Left ventricle myocardium superior (tissue), 1 donor: Measurements from ENCODE around the gene OPN1MW3. TPM values are rescaled to one million over a fixed set of nuclear protein-coding genes. Genes with fewer than 3 reads are reported as not detected.
"Not testable (repeated sequence)": the region's sequence is repeated elsewhere in the genome, so short reads cannot be mapped to it uniquely, and the experiment has no call there.

ENCODE experiments used
- ATAC-seq: fragments of 200-7000 bp; cut with Tn5 transposase; one replicate; pipeline ENCODE4 v1.9.1; 2020; ENCODE audit warnings: mild to moderate bottlenecking, moderate library complexity
- DNase-seq: peaks from one replicate; pipeline ENCODE4 v3.0.0-alpha.2; 2020
- intact Hi-C: fragments of 100-400 bp; cut with micrococcal nuclease; formaldehyde crosslinking; loops from one replicate; pipeline ENCODE4 v1.11.0; 2022
- total RNA-seq: library from RNA; stranded (reverse); fragmentation: NEBNext Ultra II Directional; extraction: Animal tissue kit (Norgen Biotek cat#: 25700); gene quantifications from one replicate; pipeline ENCODE4 v1.2.1, GENCODE V29; 2021
- donor health status: DM: no; HTN: yes; CAD: no; lungs with severe emphysema.

Gene OPN1MW3
- total RNA-seq, 1 donor from 2014 or later = not detected

DNA sequence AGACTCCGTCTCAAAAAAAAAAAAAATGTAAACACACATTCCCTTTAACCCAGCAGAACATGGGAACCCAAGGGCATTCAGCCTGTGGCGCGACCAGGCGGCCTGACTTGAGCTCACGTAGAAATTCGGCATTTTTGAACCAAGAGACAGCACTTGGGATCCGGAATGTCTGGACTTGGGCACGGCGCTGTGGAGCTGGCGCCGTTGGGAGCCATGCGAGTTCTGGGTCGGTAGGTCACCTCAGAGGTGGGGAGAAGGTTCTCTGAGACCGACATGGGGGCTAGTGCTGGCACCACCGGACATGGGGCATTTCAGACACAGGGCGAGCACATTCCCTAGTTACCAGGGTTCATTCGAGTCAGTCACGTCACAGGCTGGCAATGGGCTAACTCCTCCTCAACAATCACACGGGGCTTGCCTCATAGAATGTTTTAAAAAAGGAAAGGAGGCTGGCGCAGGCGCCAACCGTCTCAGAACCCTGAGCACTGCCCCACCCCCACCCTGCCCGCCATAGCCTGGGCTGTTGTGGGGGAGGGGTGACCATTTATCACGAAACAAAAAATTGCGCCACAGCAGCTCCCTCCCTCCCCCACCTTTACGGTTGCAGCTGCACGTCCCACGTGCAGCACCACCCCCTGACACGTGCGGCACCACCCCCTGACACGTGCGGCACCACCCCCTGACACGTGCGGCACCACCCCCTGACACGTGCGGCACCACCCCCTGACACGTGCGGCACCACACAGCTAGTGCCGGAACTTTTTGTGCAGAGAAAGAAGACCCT lies 37.6 kb downstream of the OPN1MW3 start, which contains the start of gene TEX28:
Gene TEX28, minus strand, starts transcription at position 334 of the 784 bp plus-strand sequence. CDS start 3,007 bp downstream, outside the sequence.
- intact Hi-C loops = no loop called here
- DNase-seq = no peak
- no peak for ATAC-seq

DNA sequence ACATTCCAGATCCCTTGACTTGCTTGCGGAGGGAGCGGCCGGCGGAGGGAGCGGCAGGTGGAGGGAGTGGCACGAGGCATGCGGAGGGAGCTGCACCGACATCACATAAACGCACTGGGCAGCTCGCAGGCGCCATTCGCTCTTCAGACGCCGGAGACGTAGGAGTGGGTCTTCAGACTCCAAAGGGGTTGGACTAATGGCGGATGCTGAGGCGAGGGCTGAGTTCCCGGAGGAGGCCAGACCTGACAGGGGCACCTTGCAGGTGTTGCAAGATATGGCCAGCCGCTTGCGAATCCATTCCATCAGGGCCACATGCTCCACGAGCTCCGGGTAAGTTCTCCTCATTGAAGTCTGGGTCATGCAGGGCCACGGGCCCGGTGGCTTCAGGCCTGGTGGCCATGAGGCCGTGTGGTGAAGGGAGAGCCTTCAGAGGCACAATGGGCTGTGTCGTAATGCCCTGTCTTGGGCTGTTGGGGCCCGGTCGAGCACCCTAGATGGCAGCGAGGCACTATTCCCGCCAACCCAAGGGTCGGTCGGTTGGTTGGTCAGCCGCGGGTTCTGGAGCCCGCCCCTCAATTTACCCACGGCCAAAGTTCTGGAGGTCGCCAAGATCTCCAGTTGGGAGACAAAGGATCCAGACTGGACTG lies 38.4 kb downstream of the OPN1MW3 start, which contains the start of gene TKTL1:
Gene TKTL1, plus strand, starts transcription at position 132 of the 647 bp plus-strand sequence. Its CDS starts 65 bp downstream, at position 197.
- ATAC-seq = no peak
- DNase-seq = no peak
- intact Hi-C loops = no loop called here

DNA sequence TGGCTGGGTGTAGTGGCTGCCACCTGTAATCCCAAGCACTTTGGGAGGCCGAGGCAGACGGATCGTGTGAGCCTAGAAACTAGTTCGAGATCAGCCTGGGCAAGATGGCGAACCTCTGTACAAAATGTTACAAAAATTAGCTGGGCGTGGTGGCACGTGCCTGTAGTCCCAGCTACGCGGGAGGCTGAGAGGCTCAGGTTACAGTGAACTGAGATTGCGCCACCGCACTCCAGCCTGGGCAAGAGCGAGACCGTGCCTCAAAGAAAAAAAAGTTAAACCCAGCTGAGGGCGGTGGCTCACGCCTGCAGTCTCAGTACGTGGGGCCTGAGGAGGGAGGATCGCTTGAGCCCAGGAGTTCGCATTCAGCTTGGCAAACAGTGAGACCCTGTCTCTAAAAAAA lies 39.3 kb downstream of the OPN1MW3 start:
- no peak for ATAC-seq
- intact Hi-C loops = no loop called here
- DNase-seq = no peak

DNA sequence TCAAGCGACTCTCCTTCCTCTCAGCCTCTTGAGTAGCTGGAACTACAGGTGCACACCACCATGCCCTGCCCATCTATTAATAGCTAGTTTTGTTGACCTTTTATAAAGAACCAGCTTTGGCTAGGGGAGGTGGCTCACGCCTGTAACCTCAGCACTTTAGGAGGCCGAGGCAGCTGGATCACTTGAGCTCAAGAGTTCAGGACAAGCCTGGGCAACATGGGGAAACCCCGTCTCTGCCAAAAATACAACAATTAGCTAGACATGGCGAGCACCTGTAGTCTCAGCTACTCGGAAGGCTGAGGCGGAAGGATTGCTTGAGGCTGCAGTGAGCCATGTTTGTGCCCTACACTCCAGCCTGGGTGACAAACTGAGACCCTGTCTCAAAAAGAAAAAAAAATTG lies 40.9 kb downstream of the OPN1MW3 start:
- DNase-seq (no peak), ATAC-seq (no peak)
- intact Hi-C loops = no loop called here

DNA sequence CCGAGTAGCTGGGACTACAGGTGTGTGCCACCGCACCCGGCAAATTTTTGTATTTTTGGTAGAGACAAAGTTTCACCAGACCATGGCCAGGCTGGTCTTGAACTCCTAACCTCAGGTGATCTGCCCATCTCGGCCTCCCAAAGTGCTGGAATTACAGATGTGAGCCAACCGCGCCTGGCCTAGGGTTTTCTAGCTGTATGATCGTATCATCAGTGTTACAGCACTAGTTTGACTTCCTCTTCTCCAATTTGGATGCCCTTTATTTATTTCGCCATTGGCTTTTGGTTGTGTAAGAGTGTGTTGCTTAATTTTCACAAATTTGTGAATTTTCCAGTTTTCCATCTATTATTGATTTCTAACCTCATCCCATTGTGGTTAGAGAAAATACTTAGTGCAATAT lies 43.4 kb downstream of the OPN1MW3 start:
- ATAC-seq (no peak), DNase-seq (no peak)

DNA sequence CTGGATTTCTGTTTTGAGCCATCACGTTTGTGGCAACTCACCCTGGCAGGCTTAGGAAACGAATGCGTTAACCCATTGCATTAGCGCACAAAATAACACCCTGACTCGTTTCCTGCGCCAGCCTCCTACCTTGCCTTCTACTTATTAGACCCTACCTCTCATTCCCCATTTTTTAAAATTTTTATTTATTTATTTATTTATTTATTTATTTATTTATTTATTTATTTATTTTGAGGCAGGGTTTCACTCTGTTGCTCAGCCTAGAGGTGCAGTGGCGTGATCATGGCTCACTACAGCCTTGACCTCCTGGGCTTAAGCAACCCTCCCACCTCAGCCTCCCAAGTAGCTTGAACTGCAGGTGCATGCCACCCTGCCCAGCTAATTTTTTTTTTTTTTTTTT lies 45.6 kb downstream of the OPN1MW3 start:
- ATAC-seq, intact Hi-C loops, DNase-seq: not testable (repeated sequence)

More for the DNA sequence above, 43.4 kb downstream of the OPN1MW3 start:
- intact Hi-C loops = no loop called here

DNA sequence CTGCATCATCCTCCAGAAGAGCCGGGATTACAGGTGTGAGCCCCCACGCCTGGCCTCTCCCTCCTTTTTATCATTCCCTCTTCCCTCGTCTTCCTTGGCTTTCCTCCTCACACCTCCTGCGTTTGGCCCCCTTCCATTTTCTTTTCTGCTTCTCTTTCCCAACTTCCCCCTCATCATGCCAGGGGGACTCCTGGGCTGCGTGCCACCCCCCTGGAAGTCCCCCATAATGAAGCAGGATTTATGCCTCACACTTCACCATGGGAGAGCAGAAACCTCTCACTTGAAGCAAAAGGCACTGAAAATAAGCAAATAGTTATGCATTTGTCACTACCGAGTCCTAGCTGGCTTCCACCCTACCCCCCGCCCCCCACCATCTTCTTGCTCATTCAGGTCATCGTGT lies 46.1 kb downstream of the OPN1MW3 start:
- DNase-seq (no peak), ATAC-seq (no peak)
- intact Hi-C loops = no loop called here

DNA sequence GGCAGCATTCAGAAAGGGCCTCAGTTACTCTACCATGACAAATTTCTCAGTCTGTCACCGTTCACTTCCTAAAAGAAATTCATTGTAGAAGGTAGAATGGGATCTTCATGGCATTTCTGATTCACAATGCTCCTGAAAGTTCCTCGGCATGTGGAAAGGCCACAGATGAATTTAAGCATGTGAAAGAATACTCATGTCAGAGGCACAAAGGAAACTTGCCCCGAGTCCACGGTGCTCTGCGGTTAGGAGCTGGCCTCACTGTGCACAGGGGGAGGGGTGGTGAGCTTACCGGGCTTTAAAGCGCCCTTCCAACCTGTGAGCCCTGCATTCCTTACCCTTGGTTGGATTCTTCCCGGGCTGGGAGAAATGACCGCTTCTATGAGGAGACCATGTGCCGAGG lies 47.5 kb downstream of the OPN1MW3 start:
- DNase-seq (no peak), ATAC-seq (no peak)
- intact Hi-C loops = no loop called here

DNA sequence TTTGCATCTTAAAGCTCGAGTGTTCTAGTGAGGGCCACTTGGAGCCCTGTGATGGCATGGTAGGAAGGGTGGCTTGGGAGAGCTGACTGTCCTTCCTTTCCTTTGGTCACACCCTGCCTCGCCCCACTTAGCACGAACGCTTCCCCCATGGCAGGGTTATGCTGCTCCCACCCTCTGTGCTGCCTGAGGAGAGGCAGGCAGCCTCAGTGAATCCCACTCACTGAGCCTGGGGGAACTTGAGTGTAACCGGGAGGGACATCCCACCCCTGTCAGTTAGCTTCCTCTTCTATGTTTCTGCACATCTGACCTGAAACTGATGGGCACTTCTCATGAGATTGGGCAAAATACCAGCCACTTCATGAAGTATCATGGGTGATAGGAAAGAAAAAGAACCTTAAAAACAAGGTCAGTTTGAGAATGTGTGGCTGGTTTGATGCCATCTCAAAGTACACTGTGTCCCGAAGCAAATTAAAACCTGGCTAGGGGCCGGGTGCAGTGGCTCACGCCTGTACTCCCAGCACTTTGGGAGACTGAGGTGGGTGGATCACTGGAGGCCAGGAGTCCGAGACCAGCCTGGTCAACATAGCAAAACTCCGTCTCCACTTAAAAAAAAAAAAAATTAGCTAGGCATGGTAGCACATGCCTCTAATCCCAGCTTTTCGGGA lies 48.3 kb downstream of the OPN1MW3 start:
- no peak for DNase-seq
- peak; percentile 61 for ATAC-seq
- intact Hi-C loops = no loop called here

DNA sequence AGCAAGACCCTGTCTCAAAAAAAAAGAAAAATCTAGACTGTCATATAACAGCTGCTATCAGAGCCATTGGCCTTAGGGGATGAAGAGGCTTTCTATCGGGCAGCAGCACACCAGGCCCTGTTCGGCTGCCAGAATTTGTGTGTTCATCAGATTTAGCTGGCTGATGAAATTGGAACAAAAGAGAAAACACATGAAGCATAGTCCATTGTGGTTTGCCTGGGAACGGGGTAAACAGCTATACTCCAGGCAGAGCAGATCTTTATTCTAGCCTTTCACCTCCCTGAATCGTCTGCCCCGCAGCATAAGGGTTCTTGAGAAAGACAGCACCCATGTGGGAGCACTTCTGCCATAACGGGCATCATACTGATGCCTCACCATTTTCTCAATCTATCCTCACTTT lies 49.8 kb downstream of the OPN1MW3 start:
- ATAC-seq = no peak
- intact Hi-C loops = no loop called here
- DNase-seq = no peak

DNA sequence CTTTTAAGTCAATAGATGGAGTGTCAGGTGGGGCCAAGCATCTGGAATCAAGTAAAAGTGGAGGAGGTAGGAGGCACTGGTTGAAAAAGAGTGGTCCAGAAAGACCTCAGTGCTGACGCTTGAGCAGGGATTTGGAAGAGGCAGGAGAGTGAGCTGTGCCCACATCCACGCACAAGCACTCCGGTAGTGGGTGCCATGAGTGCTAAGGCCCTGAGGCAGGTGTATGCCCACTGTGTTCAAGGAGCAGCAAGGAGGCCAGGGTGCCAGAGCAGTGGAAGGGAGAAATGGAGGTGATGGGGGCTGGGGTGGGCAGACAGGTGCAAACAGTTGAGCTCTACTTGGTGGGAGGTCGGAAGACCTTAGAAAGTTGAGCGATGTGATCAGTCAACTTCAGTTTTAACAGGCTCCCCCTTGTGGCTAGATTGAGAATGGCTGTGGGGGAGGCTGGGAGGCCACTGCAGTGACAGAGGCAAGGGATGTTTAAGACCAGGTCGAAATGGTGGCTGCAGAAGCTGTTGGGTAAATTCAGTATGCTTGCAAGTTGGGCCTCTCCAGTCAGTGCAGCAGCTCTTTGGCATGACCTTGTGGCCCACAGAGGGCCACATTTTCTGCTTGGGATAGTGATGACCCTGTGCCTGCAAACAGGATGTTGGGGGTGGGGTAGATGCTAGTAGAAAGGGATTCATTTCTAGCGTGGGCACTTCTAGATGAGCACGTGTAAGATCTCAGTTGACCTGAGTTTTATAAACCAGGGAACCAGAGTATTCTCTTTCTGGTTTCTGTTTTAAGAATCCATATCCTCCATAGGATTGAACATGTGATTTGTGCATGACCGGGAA lies 50.9 kb downstream of the OPN1MW3 start:
- intact Hi-C loops = no loop called here
- peak; percentile 48 for DNase-seq
- ATAC-seq = peak; percentile 69

DNA sequence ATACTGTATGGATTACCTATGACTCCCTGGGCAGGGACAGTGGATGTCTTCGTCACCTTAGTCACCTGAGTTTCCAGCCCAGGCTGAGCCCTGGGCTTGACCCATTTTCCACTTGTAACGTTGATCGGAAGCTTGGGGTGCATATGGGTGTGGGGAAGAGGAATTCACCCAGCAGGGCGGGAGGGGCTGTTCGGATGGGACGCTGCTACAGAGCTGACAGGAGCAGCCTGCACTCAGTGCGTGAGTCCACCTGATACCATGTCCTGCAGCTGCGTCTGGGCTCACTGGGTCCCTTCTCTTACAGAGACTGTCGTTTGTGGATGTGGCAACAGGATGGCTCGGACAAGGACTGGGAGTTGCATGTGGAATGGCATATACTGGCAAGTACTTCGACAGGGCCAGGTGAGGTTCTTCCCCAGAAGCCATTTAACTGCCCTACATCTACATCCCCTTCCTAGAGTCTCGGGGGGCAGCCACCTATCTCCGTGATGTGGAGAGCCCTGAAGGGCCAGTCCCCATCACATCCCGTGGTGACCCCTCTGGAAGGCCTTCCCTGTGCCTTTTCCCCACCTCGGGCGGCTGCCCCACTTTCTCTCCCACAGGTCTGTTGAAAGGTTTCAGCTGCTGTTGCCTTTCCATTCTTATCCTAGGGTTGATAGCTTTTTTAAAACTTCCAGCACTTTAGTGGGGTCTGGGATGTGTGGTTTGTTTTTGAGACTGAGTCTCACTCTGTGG lies 51.8 kb downstream of the OPN1MW3 start:
- intact Hi-C loops = no loop called here
- no peak for DNase-seq
- ATAC-seq = no peak

DNA sequence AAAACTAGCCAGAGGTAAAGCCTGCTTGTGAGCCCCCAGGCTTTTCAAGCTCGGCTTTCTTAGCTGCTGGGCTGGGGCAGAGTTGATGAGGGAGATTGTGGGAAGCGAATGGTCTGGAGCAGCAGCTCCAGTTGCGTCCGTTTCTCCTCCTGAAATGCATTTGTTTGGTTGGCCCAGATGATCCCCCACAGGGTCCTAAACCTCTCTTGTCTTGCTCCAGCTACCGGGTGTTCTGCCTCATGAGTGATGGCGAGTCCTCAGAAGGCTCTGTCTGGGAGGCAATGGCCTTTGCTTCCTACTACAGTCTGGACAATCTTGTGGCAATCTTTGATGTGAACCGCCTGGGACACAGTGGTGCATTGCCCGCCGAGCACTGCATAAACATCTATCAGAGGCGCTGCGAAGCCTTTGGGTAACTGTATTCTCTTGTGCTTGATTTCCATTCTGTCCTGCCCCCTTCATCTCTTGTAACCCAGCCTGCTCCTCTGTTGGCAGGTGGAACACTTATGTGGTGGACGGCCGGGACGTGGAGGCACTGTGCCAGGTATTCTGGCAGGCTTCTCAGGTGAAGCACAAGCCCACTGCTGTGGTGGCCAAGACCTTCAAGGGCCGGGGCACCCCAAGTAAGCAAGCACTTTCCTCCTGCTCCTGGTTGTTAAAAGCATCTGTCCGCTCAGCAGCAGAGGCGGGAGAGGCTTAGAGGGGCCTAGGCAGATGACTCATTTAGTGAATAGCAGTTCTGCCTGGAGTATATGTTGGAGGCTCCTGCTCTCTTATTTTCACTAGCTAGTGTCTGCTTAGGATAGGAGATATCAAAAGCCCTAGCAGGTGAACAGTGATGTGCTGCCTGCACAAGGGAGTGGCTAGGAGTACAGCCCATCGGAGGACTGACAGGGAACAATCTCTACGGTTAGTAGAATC lies 53.5 kb downstream of the OPN1MW3 start:
- no peak for DNase-seq
- ATAC-seq = no peak
- intact Hi-C loops = no loop called here

DNA sequence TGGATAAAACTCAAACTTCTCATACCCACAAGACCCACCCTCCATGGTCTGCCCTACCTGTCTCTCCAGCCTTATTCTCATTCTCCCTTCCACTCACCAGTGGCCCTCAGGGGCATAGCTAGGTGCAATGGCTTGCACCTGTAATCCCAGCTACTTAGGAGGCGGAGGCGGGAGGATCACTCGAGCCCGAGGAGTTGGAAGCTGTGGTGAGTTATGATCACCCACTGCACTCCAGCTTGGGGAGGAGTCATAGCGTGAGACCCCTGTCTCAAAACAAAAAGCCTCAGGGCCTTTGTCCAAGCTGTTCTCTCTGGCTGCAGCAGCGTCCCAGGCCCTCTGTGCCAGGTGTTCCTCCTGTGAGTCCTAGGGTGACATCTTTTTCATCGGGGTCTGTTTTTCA lies 54.7 kb downstream of the OPN1MW3 start:
- no peak for DNase-seq
- no peak for ATAC-seq
- intact Hi-C loops = no loop called here

DNA sequence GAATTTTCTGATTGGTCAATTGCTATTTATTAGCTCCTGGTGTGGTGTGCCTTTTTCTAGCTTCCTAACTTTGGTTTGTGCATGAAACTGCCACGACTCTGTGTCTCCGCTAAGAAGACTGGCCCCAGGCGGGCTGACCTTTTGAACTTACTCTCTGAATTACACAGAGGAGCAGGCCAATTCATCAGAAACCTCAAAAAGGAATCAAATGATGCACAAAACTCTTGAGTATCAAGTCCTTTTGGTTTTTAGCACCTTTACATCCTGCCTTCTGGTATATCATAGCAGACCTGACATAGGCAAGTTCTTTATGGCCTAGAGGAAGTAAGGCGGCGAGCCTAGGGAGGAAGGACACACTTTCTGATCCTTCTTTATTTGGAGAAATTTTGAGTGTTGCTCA lies 55.8 kb downstream of the OPN1MW3 start:
- intact Hi-C loops = no loop called here
- DNase-seq = no peak
- ATAC-seq = no peak

DNA sequence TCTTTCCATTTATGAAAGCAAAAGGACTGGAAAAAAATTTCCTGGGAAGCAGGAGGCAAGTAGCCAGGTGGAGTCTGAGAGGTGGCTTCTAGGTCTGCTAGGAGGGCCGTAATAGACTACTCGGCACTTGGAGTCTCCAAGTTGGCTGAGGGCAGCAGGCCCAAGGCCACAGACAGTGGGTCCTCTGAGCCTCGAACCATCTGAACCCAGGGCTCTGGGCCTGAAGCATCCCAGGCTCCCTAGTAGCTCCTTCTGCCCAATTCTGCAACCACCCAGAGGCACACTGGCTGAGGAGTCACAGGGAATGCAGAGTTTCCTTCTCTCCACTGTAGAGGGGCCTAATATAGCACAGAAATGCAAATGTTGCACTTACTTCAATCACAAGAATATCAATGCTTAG lies 58.0 kb downstream of the OPN1MW3 start:
- ATAC-seq (no peak), DNase-seq (no peak)
- intact Hi-C loops = no loop called here

DNA sequence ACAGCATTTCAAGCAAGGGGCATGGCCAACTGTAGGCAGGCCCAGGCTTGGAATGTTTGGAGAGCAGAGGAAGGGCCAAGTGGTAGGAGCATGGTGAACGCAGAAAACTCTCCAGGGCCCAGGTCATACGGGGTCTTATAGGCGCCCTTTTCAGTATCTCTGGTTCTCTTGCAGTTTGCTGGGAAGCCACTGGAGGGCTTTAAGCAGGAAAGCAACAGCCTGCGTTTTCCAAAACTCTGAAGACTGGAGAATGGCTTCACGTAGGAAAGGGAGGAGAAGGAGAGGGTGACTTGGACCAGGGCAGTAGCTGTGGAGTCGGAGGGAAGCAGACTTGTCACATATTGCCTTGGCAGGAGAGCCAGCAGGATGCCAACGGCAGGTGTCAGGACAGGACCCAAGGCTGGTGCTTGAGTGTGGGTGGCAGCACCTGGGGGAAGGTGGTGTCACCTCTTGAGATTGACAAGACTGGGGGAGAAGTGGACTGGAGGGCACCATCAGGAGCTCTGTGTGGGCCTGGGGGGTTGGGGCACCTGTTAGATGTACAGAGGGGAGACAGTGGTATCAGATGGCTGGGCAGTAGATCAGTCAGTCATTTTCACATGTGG lies 60.1 kb downstream of the OPN1MW3 start:
- ATAC-seq (peak; percentile 62), DNase-seq (no peak)
- intact Hi-C loops = no loop called here
